CD4-positive, alpha-beta T cell treated with Interleukin-15 for 1 hour (primary cell): ENCODE data around the gene WIPF2.
"Not testable (repeated sequence)": the region's sequence is repeated elsewhere in the genome, so short reads cannot be mapped to it uniquely, and the experiment has no call there.

Experiments
- DNase-seq: peaks from one replicate; pipeline ENCODE4 v3.0.0-alpha.2; 2020

The WIPF2 gene

GRCh38 chr17:40259505-40259904 is 40.4 kb downstream of the WIPF2 start:
- no peak for DNase-seq

GRCh38 chr17:40260528-40260927 is 41.4 kb downstream of the WIPF2 start:
- DNase-seq: no peak

GRCh38 chr17:40264458-40265185 is 45.5 kb downstream of the WIPF2 start:
- DNase-seq: no peak

GRCh38 chr17:40265337-40265736 is 46.2 kb downstream of the WIPF2 start:
- no peak for DNase-seq

- DNase-seq: no peak
Measured at GRCh38 chr17:40266882-40267281, 47.8 kb downstream of the WIPF2 start.

GRCh38 chr17:40268141-40268712 is 49.1 kb downstream of the WIPF2 start:
- DNase-seq: no peak

- DNase-seq: no peak
Measured at GRCh38 chr17:40278414-40278813, 59.3 kb downstream of the WIPF2 start.

- no peak for DNase-seq
Measured at GRCh38 chr17:40279402-40279801, 60.3 kb downstream of the WIPF2 start.

GRCh38 chr17:40281663-40282062 is 62.6 kb downstream of the WIPF2 start:
- no peak for DNase-seq

- DNase-seq: no peak
Measured at GRCh38 chr17:40283662-40284061, 64.6 kb downstream of the WIPF2 start.

GRCh38 chr17:40284085-40284713 is 65.1 kb downstream of the WIPF2 start:
- no peak for DNase-seq

GRCh38 chr17:40286473-40286872 is 67.4 kb downstream of the WIPF2 start:
- DNase-seq: no peak

- no peak for DNase-seq
Measured at GRCh38 chr17:40287159-40287493, 68.0 kb downstream of the WIPF2 start.

GRCh38 chr17:40287494-40288369 is 68.6 kb downstream of the WIPF2 start, which contains the start of gene CDC6:
Gene CDC6, plus strand, starts transcription at chr17:40287879. Its CDS starts 1,542 bp downstream, at chr17:40289421.
- peak; percentile 99 for DNase-seq

- DNase-seq: peak; percentile 33
Measured at GRCh38 chr17:40290629-40291280, 71.7 kb downstream of the WIPF2 start.

GRCh38 chr17:40291281-40291664 is 72.2 kb downstream of the WIPF2 start:
- DNase-seq: no peak

GRCh38 chr17:40293363-40293762 is 74.3 kb downstream of the WIPF2 start:
- no peak for DNase-seq

- DNase-seq: no peak
Measured at GRCh38 chr17:40295488-40296436, 76.7 kb downstream of the WIPF2 start.

- no peak for DNase-seq
Measured at GRCh38 chr17:40297511-40297910, 78.4 kb downstream of the WIPF2 start.

- no peak for DNase-seq
Measured at GRCh38 chr17:40298726-40299125, 79.6 kb downstream of the WIPF2 start.

GRCh38 chr17:40299159-40299757 is 80.2 kb downstream of the WIPF2 start:
- not testable (repeated sequence) for DNase-seq
